ENCODE data around the gene BLVRA.
"Not testable (repeated sequence)": the region's sequence is repeated elsewhere in the genome, so short reads cannot be mapped to it uniquely, and the experiment has no call there.

Gene BLVRA

DNA sequence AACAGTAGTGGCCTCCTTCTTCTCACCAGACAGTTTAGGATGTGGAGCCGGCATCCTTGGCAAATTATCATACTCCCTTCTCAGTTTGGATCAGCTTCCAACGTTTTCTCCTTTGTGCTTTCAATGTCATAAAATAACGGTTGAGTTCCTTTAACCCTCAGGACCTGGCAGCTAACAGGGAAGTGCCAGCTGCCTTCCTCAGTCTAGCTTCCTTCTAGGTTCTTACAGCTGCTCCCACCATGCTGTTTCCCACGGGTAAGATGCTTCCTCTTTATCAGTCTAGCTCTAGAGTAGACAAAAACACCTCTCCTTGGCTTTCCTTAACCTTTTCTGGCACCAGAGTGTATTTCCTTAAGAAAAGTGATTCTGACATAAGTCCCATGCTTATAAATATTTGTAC lies 33.2 kb downstream of the BLVRA start:
- TF ChIP-seq SPI1 (IDR thresholded peaks at IDR 0.05; ENCODE audit: low read depth, low read length) (no peak), POLR2A (IDR thresholded peaks at IDR 0.05; ENCODE audit: low read depth, low read length) (no peak), PAX5 (IDR thresholded peaks at IDR 0.05; ENCODE audit: insufficient read depth, low read length, severe bottlenecking) (no peak), POLR2AphosphoS5 (IDR thresholded peaks at IDR 0.05; ENCODE audit: low read depth, low read length) (no peak), TAF1 (IDR thresholded peaks at IDR 0.05; ENCODE audit: low read depth, low read length) (no peak), POU2F2 (IDR thresholded peaks at IDR 0.05; ENCODE audit: low read depth, low read length) (no peak)
- DNase-seq (ENCODE audit: insufficient read length, low spot score) (no peak), FAIRE-seq (no peak)

GRCh38 chr7:43792471-43793150 lies 34.1 kb downstream of the BLVRA start:
- no peak for DNase-seq (ENCODE audit: insufficient read length, low spot score)
- TF ChIP-seq POLR2AphosphoS5 (IDR thresholded peaks at IDR 0.05; ENCODE audit: low read depth, low read length) (no peak), POU2F2 (IDR thresholded peaks at IDR 0.05; ENCODE audit: low read depth, low read length) (no peak), TAF1 (IDR thresholded peaks at IDR 0.05; ENCODE audit: low read depth, low read length) (no peak), PAX5 (IDR thresholded peaks at IDR 0.05; ENCODE audit: insufficient read depth, low read length, severe bottlenecking) (no peak), SPI1 (IDR thresholded peaks at IDR 0.05; ENCODE audit: low read depth, low read length) (no peak), POLR2A (IDR thresholded peaks at IDR 0.05; ENCODE audit: low read depth, low read length) (no peak)
- FAIRE-seq = no peak

DNA sequence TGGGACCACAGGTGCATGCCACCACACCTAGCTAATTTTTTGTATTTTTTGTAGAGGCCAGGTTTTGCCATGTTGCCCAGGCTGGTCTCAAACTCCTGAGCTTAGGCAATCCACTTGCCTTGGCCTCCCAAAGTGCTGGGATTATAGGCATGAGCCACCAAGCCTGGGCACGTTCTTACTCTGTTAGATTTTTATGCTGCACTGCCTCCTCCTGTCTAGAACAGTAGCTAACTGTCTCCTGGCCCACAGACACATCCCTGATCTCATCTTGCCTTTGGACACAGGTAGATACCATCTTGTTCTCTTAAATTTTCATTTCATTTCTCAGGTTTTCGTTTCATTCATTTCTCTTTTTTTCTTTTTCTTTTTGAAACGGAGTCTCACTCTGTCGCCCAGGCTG lies 41.1 kb downstream of the BLVRA start:
- DNase-seq (ENCODE audit: insufficient read length, low spot score) (no peak), FAIRE-seq (no peak)
- no peak for TF ChIP-seq PAX5 (IDR thresholded peaks at IDR 0.05; ENCODE audit: insufficient read depth, low read length, severe bottlenecking)
- TF ChIP-seq SPI1 (IDR thresholded peaks at IDR 0.05; ENCODE audit: low read depth, low read length) = no peak
- no peak for TF ChIP-seq POU2F2 (IDR thresholded peaks at IDR 0.05; ENCODE audit: low read depth, low read length)
- no peak for TF ChIP-seq POLR2A (IDR thresholded peaks at IDR 0.05; ENCODE audit: low read depth, low read length)
- TF ChIP-seq POLR2AphosphoS5 (IDR thresholded peaks at IDR 0.05; ENCODE audit: low read depth, low read length) = no peak
- TF ChIP-seq TAF1 (IDR thresholded peaks at IDR 0.05; ENCODE audit: low read depth, low read length) = no peak

GRCh38 chr7:43803865-43804264 lies 45.4 kb downstream of the BLVRA start:
- no peak for TF ChIP-seq POLR2AphosphoS5 (IDR thresholded peaks at IDR 0.05; ENCODE audit: low read depth, low read length)
- TF ChIP-seq TAF1 (IDR thresholded peaks at IDR 0.05; ENCODE audit: low read depth, low read length) = no peak
- TF ChIP-seq SPI1 (IDR thresholded peaks at IDR 0.05; ENCODE audit: low read depth, low read length) = no peak
- TF ChIP-seq POU2F2 (IDR thresholded peaks at IDR 0.05; ENCODE audit: low read depth, low read length) = no peak
- no peak for TF ChIP-seq POLR2A (IDR thresholded peaks at IDR 0.05; ENCODE audit: low read depth, low read length)
- TF ChIP-seq PAX5 (IDR thresholded peaks at IDR 0.05; ENCODE audit: insufficient read depth, low read length, severe bottlenecking) = no peak
- DNase-seq (ENCODE audit: insufficient read length, low spot score) (no peak), FAIRE-seq (no peak)

DNA sequence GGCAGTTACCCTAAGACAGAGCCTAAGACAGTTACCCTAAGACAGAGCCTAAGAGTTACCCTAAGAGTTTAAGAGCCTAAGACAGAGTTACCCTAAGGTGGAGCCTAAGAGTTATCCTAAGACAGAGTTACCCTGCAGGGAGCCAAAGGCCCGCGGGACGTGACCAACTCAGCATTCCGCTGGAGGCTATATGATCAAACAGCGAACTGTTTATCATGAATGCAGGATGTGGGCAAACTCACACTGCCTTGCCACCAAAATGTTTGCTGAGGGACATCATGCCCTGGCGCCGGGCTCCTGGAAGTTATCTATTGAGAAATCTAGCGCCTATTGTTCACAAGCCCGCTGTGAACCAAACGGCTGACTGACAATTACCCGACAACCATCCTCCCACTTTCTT lies 49.9 kb downstream of the BLVRA start:
- TF ChIP-seq POLR2AphosphoS5 (IDR thresholded peaks at IDR 0.05; ENCODE audit: low read depth, low read length) (no peak), POU2F2 (IDR thresholded peaks at IDR 0.05; ENCODE audit: low read depth, low read length) (no peak), POLR2A (IDR thresholded peaks at IDR 0.05; ENCODE audit: low read depth, low read length) (no peak), PAX5 (IDR thresholded peaks at IDR 0.05; ENCODE audit: insufficient read depth, low read length, severe bottlenecking) (no peak), TAF1 (IDR thresholded peaks at IDR 0.05; ENCODE audit: low read depth, low read length) (no peak), SPI1 (IDR thresholded peaks at IDR 0.05; ENCODE audit: low read depth, low read length) (no peak)
- no peak for FAIRE-seq
- no peak for DNase-seq (ENCODE audit: insufficient read length, low spot score)

- not testable (repeated sequence) for DNase-seq (ENCODE audit: insufficient read length, low spot score)
Measured at GRCh38 chr7:43810195-43810941, 51.9 kb downstream of the BLVRA start.

GRCh38 chr7:43815373-43815772 lies 56.9 kb downstream of the BLVRA start:
- TF ChIP-seq TAF1 (IDR thresholded peaks at IDR 0.05; ENCODE audit: low read depth, low read length) = no peak
- TF ChIP-seq SPI1 (IDR thresholded peaks at IDR 0.05; ENCODE audit: low read depth, low read length) = no peak
- no peak for TF ChIP-seq POLR2A (IDR thresholded peaks at IDR 0.05; ENCODE audit: low read depth, low read length)
- no peak for TF ChIP-seq POU2F2 (IDR thresholded peaks at IDR 0.05; ENCODE audit: low read depth, low read length)
- no peak for TF ChIP-seq POLR2AphosphoS5 (IDR thresholded peaks at IDR 0.05; ENCODE audit: low read depth, low read length)
- TF ChIP-seq PAX5 (IDR thresholded peaks at IDR 0.05; ENCODE audit: insufficient read depth, low read length, severe bottlenecking) = no peak
- FAIRE-seq (no peak), DNase-seq (ENCODE audit: insufficient read length, low spot score) (no peak)

More at GRCh38 chr7:43810195-43810941, 51.9 kb downstream of the BLVRA start:
- FAIRE-seq = not testable (repeated sequence)

- DNase-seq (ENCODE audit: insufficient read length, low spot score); FAIRE-seq: not testable (repeated sequence)
Measured at GRCh38 chr7:43816046-43816797, 57.7 kb downstream of the BLVRA start.

GRCh38 chr7:43823425-43823824 lies 64.9 kb downstream of the BLVRA start:
- DNase-seq (ENCODE audit: insufficient read length, low spot score); FAIRE-seq: not testable (repeated sequence)

DNA sequence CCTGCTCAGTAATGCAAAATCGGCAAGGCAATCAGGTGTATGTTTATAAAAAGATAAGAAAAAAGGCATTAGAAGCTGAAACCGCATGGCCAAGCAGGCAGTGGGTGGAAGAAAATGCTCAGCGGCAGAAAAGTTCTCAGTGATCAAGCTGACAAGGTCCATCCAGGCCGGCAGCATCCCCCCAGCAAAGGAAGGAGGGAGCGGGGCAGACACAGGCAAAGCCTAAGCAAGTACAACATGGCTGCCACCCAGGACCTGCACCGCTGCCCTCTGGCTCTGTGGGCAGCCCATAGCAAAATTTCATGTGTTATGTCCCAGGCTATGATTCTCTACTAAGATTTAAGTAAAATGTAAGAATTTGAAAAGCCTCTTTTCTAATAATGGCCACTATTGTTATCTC lies 65.5 kb downstream of the BLVRA start:
- no peak for DNase-seq (ENCODE audit: insufficient read length, low spot score)
- no peak for FAIRE-seq

GRCh38 chr7:43824513-43824912 lies 66.0 kb downstream of the BLVRA start:
- DNase-seq (ENCODE audit: insufficient read length, low spot score); FAIRE-seq: not testable (repeated sequence)

More for the DNA sequence above, 65.5 kb downstream of the BLVRA start:
- TF ChIP-seq TAF1 (IDR thresholded peaks at IDR 0.05; ENCODE audit: low read depth, low read length) = no peak
- TF ChIP-seq SPI1 (IDR thresholded peaks at IDR 0.05; ENCODE audit: low read depth, low read length) = no peak
- TF ChIP-seq PAX5 (IDR thresholded peaks at IDR 0.05; ENCODE audit: insufficient read depth, low read length, severe bottlenecking) = no peak
- no peak for TF ChIP-seq POU2F2 (IDR thresholded peaks at IDR 0.05; ENCODE audit: low read depth, low read length)
